Superior temporal gyrus (tissue), 1 donor: ENCODE data around the gene AREG.

ENCODE experiments used
- DNase-seq: peaks from one replicate; pipeline ENCODE4 v3.0.0-alpha.2; 2016; ENCODE audit errors: extremely low spot score

Gene AREG

DNA sequence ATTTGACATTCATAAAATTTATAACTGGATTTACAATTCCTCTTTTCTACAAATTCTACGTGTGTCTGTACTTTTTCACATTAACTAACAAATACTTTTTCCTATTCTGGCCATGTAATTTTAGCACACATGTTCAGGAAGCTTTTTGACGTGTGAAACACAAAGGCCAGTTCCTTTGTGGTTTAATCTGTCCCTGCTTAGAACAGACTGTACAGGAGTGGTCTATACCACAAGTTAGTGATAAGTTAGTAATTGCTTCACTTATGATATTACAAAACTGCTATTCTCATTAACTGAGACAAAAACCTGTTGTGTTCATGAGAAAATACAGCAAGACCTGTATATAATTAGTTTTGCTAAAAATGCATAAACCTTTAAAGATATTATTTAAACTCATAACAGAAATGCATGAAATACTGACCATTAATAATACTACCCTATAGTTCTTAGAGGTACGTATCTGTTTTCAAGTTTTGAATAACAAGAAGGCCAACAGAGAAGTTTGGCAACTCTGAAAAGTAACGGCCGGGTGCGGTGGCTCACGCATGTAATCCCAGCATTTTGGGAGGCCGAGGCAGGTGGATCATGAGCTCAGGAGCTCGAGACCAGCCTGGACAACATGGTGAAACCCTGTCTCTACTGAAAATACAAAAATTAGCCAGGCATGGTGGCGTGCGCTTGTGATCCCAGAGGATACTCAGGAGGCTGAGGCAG is 13.7 kb upstream of the AREG start:
- DNase-seq = no peak

- DNase-seq = no peak
Measured at GRCh38 chr4:74433043-74433442, 11.9 kb upstream of the AREG start.

- no peak for DNase-seq
Measured at GRCh38 chr4:74433541-74434172, 11.3 kb upstream of the AREG start.

DNA sequence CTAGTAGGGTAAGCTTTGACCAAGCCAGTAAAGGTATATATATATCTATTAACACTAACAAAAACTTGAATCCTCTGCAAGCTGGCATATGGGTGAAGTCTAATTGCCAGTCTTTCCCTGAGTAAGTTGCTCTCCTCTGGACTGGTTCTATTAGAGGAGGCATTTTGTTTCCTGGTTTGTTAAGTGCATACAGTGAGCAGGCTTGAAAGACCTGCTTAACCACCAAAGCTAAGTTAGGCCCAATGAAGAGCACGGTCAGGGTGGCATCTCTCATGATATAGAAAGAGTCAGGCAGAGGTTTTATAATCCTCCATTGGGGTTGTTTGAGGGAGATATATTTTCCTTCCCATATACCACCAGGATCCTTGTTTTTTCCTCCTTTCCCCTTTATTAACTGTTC is 9.6 kb upstream of the AREG start:
- no peak for DNase-seq

DNA sequence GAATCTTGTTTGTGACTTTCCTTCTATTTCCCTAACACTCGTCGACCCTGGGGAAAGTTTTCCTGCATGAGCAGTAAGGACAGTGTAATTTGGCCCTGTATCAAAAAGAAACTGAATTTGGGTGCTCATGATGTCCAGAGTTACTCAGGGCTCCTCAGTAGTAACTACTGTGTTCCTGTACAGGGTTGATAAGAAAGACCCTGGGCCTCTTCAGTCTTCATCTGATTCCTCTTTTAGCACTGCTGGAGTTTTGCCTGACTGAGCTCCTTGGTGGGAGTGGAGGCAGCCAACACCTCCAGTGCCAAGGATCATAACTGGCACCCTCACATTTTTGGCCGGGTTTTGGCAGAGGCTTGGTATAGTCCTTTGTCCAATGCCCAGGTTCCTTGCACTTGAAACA is 7.1 kb upstream of the AREG start:
- DNase-seq = no peak

DNA sequence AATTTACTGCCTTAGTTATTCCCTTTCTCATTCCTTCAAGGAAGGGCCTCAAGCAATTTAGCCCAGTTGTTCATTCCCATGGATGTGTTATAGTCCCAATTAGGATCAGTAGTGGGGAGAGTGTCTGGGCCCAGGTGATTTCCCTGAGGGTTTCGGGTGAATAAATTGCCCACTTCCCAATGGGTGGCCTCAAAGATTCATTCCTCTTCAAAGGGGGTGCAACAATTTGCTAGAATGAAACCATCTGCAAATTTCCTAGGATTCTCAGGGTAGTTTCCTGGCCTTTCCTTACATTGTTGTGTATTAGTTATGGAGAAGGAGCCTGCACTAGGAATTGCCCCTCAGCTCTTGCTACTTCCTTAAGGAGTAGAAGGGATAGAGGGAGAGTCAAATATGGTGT is 6.3 kb upstream of the AREG start:
- no peak for DNase-seq

DNA sequence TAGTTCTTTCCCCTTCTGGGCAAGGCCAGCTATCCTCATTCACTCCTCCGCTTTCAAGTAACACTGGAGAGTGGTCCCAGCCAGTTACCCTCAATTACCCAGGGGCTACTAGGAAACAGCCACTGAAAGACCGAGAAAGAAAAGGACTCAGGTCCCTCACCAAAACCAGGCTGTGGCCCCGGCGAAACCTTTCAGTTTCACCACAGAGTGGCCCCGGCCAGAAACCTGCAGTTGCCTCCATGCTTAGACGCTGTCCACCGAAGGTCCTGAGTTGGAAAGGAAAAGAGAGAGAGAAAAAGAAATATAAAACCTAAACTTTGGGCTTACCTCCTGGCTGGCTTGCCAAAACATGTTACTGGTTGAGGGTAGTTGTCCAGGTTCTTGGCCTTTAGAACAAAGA is 5.0 kb upstream of the AREG start:
- no peak for DNase-seq

DNA sequence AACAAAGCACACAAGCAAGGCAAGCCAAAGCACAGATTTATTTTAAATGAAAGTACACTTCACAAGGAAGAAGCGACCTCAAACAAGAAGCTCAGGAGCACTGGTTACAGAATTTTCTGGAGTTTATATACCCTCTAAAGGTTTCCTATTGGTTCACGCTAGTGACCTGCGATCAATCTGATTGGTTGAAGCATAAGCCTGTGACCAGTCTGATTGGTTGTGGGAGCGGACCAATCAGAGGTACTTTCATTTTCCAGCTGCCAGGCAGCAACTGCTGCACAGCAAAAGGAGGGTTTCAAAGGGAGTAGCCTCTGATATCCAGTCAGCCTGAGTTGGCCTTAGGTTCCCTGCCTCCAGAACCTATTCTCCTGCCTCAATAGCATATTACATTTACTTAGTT is 4.6 kb upstream of the AREG start:
- no peak for DNase-seq

- DNase-seq = no peak
Measured at GRCh38 chr4:74441744-74442143, 3.2 kb upstream of the AREG start.

DNA sequence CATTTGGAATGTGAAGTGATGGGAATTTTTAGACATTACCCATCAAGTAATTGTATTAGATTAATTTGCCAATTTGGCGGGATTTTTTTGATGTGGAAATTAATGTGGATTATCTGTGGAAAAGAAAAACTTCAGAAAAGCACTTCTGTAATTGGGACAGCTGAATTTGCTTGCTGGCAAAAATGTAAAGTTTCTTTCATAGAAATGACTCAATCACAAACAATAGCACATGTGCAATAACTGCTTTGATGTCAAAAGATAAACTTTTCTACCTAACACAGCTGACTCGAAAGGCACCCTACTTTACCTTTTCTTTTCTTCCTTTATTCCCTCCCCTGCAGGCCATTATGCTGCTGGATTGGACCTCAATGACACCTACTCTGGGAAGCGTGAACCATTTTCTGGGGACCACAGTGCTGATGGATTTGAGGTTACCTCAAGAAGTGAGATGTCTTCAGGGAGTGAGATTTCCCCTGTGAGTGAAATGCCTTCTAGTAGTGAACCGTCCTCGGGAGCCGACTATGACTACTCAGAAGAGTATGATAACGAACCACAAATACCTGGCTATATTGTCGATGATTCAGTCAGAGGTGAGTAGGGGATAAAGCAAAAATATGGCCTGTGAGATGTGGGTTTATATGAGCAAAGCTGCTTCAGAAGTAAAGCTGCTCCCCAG is 1.4 kb downstream of the AREG start:
- DNase-seq = no peak

DNA sequence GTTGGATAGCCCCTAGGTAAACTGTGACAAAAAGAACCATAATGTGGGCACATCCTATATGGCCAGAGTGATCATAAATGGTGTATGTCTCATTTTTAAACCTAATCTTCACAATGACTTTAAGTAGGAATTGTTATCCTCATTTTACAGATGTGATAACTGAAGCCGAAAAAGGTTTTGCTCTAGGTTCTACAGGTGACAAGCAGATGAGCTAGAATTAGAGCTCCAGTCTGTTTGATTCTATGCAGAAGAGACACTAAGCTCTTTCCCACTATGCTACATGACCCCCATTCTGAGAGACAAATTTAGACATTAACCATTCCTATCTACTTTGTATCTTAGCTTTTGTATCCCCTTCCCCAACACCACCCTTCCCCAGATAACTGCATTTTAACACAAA is 2.0 kb downstream of the AREG start:
- no peak for DNase-seq

DNA sequence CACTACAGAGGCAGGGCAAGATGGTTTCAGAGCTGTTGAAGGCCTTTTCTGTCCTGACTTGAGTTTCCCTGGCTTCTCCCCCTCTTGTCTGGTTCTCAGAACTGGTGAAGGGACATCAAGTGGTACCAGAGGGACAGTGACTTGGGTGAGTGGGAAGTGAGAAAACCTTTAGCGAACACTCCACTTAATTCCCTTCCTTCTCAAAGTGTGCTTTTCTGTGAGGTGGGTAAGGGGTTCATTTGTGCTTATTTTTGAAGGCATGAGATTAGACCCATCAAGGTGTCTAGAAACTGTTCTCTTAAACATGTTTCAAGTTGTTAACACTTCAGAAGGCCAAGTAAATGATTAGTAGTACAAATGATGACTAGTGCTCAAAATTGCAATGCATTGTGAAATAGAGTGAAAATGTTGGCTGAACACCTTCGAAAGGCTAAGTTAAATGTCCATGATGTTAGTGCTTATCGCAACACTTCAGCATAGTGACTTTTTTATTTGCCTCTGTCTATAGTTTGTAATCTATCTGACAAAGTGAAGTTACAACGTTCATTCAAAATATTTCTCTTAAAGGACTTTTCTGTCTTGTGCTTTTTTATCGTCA is 2.8 kb downstream of the AREG start:
- DNase-seq = no peak

- DNase-seq = no peak
Measured at GRCh38 chr4:74449571-74450297, 4.8 kb downstream of the AREG start.

DNA sequence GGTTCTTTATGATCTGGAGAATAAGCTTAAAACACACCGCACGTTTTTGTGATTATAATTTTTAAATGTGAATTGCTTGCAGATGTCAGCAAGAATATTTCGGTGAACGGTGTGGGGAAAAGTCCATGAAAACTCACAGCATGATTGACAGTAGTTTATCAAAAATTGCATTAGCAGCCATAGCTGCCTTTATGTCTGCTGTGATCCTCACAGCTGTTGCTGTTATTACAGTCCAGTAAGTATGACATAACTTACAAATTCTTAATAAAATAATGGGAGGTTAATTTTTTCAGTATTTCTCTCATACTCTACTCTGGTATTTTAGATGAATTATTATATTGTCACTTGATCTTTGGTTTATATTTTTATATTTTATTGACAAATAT is 5.4 kb downstream of the AREG start:
- DNase-seq = no peak

DNA sequence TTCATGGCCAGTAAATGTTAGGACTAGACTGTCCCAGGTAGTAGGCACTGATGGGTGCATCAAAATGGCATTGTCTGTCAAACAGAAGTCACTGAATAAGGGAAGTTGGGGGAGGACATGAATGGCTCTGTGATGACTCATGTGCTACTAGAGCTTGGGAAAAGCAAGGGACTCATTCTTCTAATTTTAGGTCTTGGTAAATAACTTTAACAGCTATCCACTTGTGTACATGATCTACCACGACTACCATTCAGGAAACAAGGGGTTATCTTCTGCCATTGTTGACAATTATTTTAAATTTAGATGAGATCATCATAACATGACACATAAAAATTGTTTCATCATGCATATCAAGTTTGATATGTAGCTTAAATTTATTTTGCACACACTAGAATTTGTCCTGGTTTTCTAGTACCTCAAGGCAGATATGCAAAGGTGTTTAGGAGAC is 6.3 kb downstream of the AREG start:
- DNase-seq = no peak

- no peak for DNase-seq
Measured at GRCh38 chr4:74453037-74453635, 8.2 kb downstream of the AREG start.

GRCh38 chr4:74453829-74454742 is 9.2 kb downstream of the AREG start:
- DNase-seq = no peak

DNA sequence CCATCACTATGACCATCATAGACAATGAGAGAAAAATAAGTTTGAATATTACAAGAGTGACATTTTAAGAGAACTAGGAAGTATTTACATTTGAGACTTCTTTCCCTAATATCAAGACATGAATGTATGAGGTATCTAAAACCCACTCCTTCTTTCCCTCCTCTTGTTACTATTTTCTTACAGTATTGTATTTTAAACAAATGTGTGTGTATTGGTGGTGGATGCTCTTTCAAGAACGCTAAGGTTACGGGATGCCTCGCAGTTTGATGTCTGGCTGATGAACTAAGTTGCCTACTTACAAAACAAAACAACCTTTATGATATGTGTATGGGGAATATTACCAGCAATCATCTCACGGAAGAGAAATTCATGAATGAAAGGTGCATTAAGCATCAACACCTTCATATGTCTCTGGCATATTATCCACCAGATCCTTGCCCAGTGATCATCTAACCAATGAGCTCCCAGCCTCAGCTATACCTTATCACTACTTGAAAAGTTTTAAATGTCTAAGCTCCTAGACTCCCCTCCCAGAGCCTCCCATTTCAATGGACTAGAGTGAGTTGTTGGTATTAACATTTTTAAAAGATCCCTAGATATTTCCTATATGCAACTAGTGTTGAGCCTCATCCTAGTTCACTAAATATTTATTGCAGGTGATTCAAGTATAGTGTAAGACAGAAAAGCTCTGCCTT is 10.6 kb downstream of the AREG start:
- DNase-seq = no peak

DNA sequence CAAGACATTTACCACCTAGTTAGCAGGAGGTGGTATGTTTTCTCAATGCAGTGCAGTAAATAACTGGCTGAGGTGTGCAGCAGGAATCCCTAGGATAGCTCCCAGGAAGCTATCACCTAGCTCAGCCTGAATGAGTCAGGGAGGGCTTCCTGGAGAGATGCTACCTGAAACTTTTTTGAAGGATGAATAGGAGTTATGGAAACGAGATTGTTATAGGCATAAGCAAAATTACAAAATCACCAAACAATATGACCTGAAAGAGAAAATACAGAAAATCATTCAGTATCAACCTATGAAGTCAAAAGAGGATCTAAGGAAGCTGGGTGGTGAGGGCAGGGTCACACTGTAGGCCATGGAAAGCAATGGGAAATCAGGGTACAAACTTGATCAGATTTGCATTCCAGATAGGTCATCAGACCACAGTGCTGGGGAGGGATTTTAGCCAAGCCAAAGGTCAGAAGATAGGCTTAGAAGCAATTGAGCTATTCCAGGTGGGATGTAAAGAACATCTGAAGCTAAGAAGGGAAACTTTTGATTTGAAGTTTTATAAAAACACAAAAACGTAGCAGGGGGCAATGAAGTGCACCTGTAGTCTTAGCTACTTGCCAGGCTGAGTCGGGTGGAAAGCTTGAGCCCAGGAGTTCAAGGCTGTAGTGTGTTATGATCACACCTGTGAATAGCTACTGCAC is 11.3 kb downstream of the AREG start:
- no peak for DNase-seq
